Pancreas (tissue), 10 donors: Measurements from ENCODE around the gene EPN3. TPM values are rescaled to one million over a fixed set of nuclear protein-coding genes. Genes with fewer than 3 reads are reported as not detected.

ENCODE experiments used
- ATAC-seq, 4 donors: fragments of 200-7000 bp; cut with Tn5 transposase; one replicate each; pipeline versions ENCODE4 v1.8.0 to v1.9.1; 2020; ENCODE audit warnings: mild to moderate bottlenecking in 4 of 4, moderate library complexity in 4 of 4
- DNase-seq, 6 donors: peaks; one replicate each; pipeline ENCODE4 v3.0.0-alpha.2; 2020
- FAIRE-seq: peaks from 2 replicates; lab custom pipeline; 2012; peaks lifted over from hg19 to GRCh38; lab: Jason Lieb, UNC
- H3K27ac ChIP-seq, 4 donors: fragments of 200-600 bp; sonication (generic); 1 replicate in 3 of 4; 2 replicates in 1 of 4; pipeline versions ENCODE4 v1.5.0 to v1.8.0; 2020
- H3K27me3 ChIP-seq, 4 donors: fragments of 200-600 bp; one replicate each; pipeline ENCODE4 v1.8.0; 2021
- H3K36me3 ChIP-seq, 3 donors: fragments of 200-600 bp; sonication (generic) in 1 of 3; one replicate each; pipeline versions ENCODE4 v1.5.0 to v1.8.0; 2020 to 2021
- H3K4me1 ChIP-seq, 3 donors: fragments of 200-600 bp; one replicate each; pipeline ENCODE4 v1.8.0; 2021
- H3K4me3 ChIP-seq, 4 donors: fragments of 200-600 bp; sonication (generic) in 2 of 4; one replicate each; pipeline versions ENCODE4 v1.5.0 to v1.8.0; 2020 to 2021
- H3K9me3 ChIP-seq, 4 donors: fragments of 200-600 bp; one replicate each; pipeline ENCODE4 v1.8.0; 2021
- WGBS, 2 donors: extraction: QIAGEN DNeasy Blood & Tissue Kit; methylation state at CpG; one replicate each; pipeline ENCODE4 v1.1.7; 2013; 5-methylcytosine and 5-hydroxymethylcytosine counted together
- intact Hi-C, 3 donors: fragments of 100-400 bp; cut with DNase I; formaldehyde crosslinking; loops; one replicate each; pipeline versions ENCODE4 v1.11.1 to v1.14.2; 2022
- polyA plus RNA-seq, 2 donors: library from polyadenylated mRNA; stranded (reverse); fragments of 200-250 nt; gene quantifications; one replicate each; pipeline ENCODE4 v1.2.3, GENCODE V29; 2013
- total RNA-seq, 6 donors: library from RNA; stranded (reverse); fragmentation: NEBNext Ultra II Directional in 4 of 6; extraction: Animal tissue kit (Norgen Biotek cat#: 25700) in 4 of 6; gene quantifications; one replicate each; pipeline versions ENCODE4 v1.2.1 to v1.2.4, GENCODE V29; 2021 to 2023
- TF ChIP-seq, protein P1 (sequence below), 4 donors: fragments of 200-600 bp; sonication (generic) in 3 of 4; IDR thresholded peaks; one replicate each; pipeline versions ENCODE4 v1.5.0 to v1.8.0; 2021; ENCODE audit warnings: antibody characterized with exemption in 4 of 4
- donor health status: healthy with polysubstance abuse.
- donor health status: DM: no; HTN: no; CAD: no; lungs with moderate emphysema.
- donor health status: DM: no; HTN: no; CAD: no.
- donor health status: control.
- donor health status: control.
- donor health status: Bipolar disorder and iron deficiency.
- donor health status: DM: yes; HTN: yes; CAD: no.
- donor health status: DM: no; HTN: no; CAD: no.
- donor health status: DM: no; HTN: no; CAD: no.
- donor health status: DM: yes; HTN: yes; CAD: no.

The EPN3 gene
- total and polyA plus RNA-seq, 8 donors, result 6.9 to 30.2 (median 12.7) TPM

DNA sequence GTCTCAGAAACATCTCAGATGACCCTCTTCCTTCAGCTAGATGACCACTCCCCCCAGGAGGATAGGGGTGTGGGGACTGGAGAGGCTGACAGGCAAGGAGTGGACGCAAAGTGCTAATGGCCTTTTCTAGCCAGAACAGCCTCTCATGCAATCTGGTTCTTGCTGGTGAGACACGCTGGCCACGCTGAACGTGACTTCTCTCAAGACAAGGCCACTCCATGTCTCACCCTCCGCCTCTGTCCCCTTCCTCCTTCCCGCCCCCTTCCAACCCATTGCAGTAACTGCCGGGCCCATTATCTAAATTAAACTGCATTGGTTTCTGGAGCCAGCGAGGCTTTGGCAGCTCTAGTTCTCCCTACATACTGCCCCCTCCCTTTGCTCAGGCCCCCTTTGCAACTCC lies 37.5 kb downstream of the EPN3 start:
- intact Hi-C loops, result no loop called here
- FAIRE-seq (no peak), ATAC-seq (no peak), DNase-seq (no peak)
- WGBS, 2 donors, result 91 to 93% methylated on average over 8 of the region's 8 CpGs
- TF ChIP-seq, protein P1, sequence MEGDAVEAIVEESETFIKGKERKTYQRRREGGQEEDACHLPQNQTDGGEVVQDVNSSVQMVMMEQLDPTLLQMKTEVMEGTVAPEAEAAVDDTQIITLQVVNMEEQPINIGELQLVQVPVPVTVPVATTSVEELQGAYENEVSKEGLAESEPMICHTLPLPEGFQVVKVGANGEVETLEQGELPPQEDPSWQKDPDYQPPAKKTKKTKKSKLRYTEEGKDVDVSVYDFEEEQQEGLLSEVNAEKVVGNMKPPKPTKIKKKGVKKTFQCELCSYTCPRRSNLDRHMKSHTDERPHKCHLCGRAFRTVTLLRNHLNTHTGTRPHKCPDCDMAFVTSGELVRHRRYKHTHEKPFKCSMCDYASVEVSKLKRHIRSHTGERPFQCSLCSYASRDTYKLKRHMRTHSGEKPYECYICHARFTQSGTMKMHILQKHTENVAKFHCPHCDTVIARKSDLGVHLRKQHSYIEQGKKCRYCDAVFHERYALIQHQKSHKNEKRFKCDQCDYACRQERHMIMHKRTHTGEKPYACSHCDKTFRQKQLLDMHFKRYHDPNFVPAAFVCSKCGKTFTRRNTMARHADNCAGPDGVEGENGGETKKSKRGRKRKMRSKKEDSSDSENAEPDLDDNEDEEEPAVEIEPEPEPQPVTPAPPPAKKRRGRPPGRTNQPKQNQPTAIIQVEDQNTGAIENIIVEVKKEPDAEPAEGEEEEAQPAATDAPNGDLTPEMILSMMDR (IDR thresholded peaks at IDR 0.05), result no peak
- Histone ChIP-seq H3K36me3 (no peaks in the 10 kb centered on the region), H3K27me3 (no peaks in the 10 kb centered on the region), H3K4me1 (no peaks in the 10 kb centered on the region), H3K9me3 (no peaks in the 10 kb centered on the region), H3K27ac (no peak overlapping the region), H3K4me3 (no peak overlapping the region)

DNA sequence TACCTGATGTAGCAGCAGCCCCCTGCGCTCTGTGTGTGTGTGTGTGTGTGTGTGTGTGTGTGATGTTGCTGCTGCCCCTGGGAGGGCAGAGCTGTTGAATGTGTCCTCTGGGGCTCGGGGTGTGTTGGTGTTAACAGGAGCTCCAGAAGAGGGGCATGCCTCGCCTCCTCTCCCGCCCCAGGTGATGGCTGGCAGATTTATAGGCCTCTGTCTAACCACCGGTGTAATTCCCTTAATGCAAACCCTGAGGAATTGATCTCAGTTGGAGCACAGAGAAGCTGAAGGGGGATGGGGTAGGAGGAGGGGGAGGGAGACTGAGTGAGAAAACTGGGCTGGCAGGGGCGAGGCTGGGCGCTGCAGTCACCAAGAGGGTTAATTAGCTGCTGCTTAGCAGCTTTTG lies 38.0 kb downstream of the EPN3 start:
- WGBS, 2 donors, result 84 to 89% methylated on average over 7 of the region's 7 CpGs
- intact Hi-C loops, result no loop called here
- H3K4me3 ChIP-seq, result no peak overlapping the region
- no peak for DNase-seq
- no peak overlapping the region for H3K27ac ChIP-seq
- no peaks in the 10 kb centered on the region for H3K9me3 ChIP-seq
- FAIRE-seq, result no peak
- H3K27me3 ChIP-seq, result no peaks in the 10 kb centered on the region
- TF ChIP-seq, protein P1 (IDR thresholded peaks at IDR 0.05), result no peak
- no peaks in the 10 kb centered on the region for H3K36me3 ChIP-seq
- no peak for ATAC-seq
- H3K4me1 ChIP-seq, result no peaks in the 10 kb centered on the region

DNA sequence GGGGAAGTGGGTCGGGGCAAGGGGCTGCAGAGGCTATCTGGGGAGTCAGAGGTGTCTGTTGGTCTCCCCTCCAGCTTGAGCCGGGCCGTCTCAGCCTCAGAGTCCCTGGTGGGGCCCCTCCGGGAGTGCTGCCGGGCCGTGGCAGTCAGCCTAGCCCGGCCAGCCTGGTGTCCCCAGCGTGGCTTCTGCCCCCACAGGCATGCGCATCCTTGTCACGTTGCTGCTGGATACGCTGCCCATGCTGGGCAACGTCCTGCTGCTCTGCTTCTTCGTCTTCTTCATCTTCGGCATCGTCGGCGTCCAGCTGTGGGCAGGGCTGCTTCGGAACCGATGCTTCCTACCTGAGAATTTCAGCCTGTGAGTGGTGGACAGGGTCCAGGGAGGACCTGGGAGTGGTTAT lies 39.1 kb downstream of the EPN3 start:
- FAIRE-seq, result no peak
- intact Hi-C loops, result no loop called here
- WGBS, 2 donors, result 79 to 84% methylated on average over 19 of the region's 19 CpGs

DNA sequence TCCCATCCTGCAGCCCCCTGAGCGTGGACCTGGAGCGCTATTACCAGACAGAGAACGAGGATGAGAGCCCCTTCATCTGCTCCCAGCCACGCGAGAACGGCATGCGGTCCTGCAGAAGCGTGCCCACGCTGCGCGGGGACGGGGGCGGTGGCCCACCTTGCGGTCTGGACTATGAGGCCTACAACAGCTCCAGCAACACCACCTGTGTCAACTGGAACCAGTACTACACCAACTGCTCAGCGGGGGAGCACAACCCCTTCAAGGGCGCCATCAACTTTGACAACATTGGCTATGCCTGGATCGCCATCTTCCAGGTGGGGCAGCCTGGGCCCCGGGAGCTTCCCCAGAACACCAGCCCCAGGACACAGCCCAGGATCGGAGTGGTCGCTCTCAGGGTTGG lies 40.0 kb downstream of the EPN3 start:
- TF ChIP-seq, protein P1 (IDR thresholded peaks at IDR 0.05), result no peak
- FAIRE-seq, result no peak

More for the DNA sequence above, 39.1 kb downstream of the EPN3 start:
- Histone ChIP-seq H3K4me3 (no peak overlapping the region), H3K27me3 (no peaks in the 10 kb centered on the region), H3K27ac (no peak overlapping the region), H3K4me1 (no peaks in the 10 kb centered on the region), H3K36me3 (no peaks in the 10 kb centered on the region), H3K9me3 (no peaks in the 10 kb centered on the region)
- ATAC-seq, result no peak
- TF ChIP-seq, protein P1 (IDR thresholded peaks at IDR 0.05), result no peak
- DNase-seq, result no peak

DNA sequence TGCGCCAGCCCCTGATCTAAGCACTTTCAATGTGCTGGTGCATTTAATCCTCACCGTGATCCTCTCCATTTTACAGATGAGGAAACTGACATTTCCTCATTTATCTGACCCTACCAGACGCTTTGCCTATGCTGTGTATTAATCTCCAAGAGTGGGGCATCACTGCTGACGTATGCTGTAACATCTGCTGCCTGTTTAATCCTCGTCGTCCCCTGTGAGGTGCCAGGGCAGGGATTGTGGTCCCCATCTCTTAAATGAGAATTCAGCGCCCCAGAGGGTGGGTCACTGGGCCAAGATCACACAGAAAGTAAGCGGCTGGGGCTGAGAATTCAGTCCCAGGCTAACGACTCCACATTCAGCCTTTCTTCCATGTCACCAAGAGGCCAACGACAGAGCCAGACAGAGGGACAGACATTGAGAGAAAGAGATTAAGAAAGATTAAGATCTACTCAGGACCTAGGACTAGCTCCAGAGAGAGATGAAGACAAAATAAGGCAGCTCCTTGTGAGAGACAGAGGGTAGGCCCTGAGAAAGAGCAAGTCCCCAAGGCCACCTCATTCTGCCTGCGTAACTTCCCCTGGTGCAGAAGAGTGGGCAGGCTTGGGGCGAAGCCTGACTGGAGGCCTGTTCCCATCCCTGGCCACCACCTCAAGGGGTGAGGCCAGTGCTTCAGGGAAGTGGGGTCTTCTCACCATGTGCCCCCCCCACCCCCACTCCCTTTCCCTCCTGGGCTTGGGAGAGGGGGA lies 41.5 kb downstream of the EPN3 start:
- H3K9me3 ChIP-seq, result no peaks in the 10 kb centered on the region
- FAIRE-seq, result no peak
- ATAC-seq, result no peak
- TF ChIP-seq, protein P1 (IDR thresholded peaks at IDR 0.05), result no peak
- no peaks in the 10 kb centered on the region for H3K27me3 ChIP-seq
- no peak overlapping the region for H3K4me3 ChIP-seq
- intact Hi-C loops, result no loop called here
- no peak overlapping the region for H3K27ac ChIP-seq
- no peaks in the 10 kb centered on the region for H3K4me1 ChIP-seq
- WGBS, 2 donors, result 86 to 91% methylated on average over 12 of the region's 12 CpGs
- no peak for DNase-seq
- no peaks in the 10 kb centered on the region for H3K36me3 ChIP-seq

More for the DNA sequence above, 40.0 kb downstream of the EPN3 start:
- no peak for ATAC-seq
- no peaks in the 10 kb centered on the region for H3K4me1 ChIP-seq
- no peak overlapping the region for H3K27ac ChIP-seq
- no peaks in the 10 kb centered on the region for H3K36me3 ChIP-seq
- no peak for DNase-seq
- intact Hi-C loops, result no loop called here
- no peak overlapping the region for H3K4me3 ChIP-seq
- no peaks in the 10 kb centered on the region for H3K27me3 ChIP-seq
- H3K9me3 ChIP-seq, result no peaks in the 10 kb centered on the region
- 92 to 94% methylated on average over 20 of the region's 20 CpGs for WGBS, 2 donors
